Stimulated activated CD8-positive, alpha-beta memory T cell treated with anti-CD3 and anti-CD28 coated beads, Interleukin-12 subunit alpha, Interleukin-12 subunit beta, amount 100 ng/mL, for 4 hours (primary cell): Measurements from ENCODE around the gene GPR45.
"Not testable (repeated sequence)": the region's sequence is repeated elsewhere in the genome, so short reads cannot be mapped to it uniquely, and the experiment has no call there.

Experiments used
- DNase-seq: peaks from one replicate; pipeline ENCODE4 v3.0.0-alpha.2; 2020; ENCODE audit warnings: low read depth

The GPR45 gene, protein sequence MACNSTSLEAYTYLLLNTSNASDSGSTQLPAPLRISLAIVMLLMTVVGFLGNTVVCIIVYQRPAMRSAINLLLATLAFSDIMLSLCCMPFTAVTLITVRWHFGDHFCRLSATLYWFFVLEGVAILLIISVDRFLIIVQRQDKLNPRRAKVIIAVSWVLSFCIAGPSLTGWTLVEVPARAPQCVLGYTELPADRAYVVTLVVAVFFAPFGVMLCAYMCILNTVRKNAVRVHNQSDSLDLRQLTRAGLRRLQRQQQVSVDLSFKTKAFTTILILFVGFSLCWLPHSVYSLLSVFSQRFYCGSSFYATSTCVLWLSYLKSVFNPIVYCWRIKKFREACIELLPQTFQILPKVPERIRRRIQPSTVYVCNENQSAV

DNA sequence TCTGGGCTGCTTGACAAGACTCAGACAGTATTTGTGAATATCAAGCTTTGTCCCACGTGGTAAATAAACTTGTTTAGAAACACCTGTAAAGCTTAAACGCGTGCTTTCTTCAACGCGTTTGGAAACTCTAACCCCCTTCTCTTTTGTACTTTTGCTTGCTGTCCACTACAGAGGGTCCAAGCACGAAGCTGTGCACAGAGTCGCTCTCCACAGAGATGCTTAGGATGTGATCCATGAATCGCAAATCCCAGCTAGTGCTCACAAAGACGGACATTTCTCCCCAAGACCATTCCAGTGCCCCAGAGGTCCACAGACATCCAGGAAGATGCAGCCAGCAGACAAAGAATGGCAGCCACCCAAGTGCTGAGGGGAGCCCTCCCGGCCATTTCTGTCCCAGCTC lies at the start of gene GPR45:
Gene GPR45, plus strand, starts transcription at position 301 of the 400 bp plus-strand sequence. CDS start 116 bp downstream, outside the sequence.
- DNase-seq, result no peak

DNA sequence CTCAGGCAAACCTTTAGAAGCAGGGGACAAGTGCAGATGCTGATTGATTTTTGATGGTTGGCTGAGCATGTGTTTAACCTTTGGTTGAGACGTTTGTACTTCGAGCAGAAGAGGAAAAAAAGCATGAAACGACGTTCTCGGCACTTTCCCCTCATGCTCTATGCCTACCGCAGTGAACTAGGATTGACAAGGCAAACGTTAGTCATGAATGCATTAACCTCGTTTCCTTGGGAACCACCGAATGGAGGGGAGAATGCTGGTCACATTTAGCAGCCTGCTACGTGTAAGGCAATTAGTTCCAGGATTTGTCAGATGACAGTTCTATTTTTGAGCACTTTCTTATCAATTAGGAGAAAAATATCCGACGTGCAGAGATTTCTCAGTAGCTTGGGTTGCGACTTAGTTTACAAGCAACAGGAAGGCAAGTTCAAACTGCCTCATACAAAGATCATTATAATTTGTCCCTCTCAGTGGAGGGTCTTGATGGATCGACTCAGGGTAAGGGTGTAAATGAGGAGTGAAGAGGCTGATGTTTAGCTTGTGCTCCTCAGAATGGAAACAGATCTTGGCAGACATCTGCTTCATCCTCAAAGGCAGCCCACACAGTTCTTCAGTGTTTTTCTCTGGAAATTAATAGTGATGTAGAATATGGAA lies 47.4 kb upstream of the GPR45 start:
- no peak for DNase-seq

DNA sequence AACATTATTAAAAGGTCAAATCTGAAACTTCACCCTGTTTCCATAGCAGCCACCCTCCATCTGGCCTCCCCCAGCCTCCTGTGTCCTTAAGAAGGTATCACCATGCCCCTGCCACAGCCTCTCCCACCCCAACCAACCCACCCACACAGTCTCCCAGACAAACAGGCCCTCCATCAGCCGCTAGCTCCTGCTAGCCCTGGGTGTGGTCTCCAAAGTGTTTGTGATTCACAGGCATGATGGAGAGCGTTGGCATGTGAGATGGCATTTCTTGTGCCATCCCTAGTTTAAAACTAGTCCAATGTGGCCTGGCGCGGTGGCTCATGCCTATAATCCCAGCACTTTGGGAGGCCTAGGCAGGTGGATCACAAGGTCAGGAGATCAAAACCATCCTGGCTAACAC lies 44.9 kb upstream of the GPR45 start:
- no peak for DNase-seq

DNA sequence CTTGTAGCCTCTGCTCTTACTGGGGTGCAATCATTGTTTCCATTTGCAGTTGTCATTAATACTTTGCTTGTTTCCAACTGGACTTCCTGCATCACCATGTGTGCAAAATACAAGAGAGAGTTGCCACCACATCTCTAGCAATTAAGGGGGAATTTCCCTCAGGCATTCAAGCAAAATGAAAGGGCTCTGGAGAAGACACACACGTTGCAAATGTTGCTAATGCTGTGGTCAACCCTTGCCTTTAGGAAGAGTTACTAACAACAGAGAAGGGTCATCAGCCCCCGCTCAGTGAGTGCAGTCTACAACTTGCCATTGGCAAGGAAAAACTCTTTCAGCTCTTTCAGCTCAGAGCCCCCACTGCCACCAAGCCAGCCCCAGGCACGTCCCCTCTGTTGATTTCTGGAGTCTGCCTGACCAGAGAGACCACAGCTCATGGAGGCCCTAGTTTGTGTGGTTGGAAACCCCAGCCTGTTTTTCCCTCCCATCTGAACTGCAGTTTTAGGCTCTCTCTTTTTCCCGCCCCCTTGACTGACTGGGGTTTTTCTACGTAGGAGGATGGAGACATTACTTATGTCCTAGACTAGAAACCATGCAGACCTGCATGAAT lies 25.9 kb upstream of the GPR45 start:
- no peak for DNase-seq

DNA sequence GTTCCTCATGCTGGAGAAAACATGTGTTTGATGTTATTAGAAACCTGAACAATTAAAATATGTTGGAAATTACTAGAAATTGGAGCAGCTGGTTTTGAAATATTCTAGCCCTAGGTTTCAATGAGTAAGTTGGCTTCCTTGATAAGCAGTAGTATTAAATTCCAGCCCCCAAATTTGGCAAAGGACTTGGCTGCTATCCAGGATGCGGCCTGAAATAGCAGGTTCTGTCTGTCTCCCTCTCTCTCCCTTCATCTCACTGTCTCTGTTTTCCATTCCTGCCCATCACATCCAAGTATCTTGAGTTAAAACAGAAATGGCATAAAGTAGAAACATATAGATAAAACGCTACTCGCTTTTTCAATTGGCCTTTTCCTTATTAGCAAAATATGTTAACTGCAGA lies 20.9 kb upstream of the GPR45 start:
- DNase-seq, result no peak

DNA sequence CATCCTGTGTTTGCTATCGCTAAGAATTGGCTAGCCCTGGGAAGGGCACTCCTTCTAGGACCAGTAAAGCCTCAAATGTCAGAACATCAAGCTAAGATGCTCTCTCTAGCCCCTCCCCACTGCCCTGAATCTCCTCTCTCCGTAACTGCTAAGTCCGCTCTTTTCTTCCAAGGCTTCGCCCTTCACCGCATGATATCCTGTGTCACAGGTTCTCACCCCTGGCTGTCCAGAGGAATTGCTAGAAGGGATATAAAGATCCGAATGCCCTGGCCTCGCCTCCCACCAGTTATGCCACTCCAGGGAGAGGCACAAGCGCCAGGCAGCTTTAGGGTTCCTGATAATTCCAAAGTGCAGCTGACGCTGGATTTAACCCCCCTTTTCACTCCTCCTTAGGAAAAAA lies 17.1 kb upstream of the GPR45 start:
- DNase-seq, result no peak

DNA sequence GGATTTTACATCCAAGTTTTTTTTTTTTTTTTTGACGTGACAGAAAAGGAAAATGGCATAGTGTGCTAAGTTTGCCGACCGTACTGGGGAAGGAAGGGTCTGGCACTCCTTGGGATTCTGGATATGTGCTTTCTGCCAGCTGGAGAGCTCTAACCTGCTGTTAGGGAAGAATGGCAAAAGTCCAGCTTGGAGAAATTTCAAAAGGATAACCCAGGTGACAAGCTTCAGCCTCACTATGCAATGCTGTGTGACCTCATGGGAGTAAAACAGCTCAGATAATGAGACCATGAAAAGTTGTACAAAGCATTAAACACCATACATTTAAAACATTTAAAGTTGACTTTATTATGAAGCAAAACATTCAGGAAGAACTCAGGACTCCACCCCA lies 10.3 kb upstream of the GPR45 start:
- DNase-seq, result no peak

DNA sequence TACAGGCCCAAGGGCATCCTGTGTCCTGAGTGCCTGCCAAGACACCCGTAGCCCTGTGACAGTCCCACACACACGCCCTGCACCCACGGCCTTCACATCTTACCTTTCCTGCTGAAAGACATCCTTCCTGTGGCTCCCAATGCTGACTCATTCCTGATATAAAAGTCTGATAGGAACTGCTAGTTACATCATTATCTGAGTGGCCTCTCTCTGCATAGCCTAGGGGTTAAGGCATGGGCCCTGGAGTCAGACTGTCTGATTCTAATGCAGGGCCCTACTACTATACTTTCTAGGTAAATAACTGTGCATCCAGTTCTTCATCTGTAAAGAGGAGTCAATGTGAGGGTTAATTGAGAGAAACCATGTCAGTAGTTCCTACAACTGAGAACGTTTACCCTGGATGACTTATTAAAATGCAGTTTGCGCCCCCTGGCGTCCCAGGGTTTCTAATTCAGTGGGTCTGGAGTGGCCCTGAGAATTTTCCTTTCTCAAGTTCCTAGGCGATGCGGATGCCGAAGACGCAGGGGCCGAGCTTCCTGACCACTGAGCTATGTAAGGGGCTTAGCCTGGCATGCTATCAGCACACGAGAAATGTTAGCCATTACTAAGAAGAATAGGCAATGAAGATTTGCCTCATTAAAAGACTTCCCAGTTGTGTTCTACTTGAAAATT lies 6.0 kb upstream of the GPR45 start:
- peak; percentile 16 for DNase-seq

DNA sequence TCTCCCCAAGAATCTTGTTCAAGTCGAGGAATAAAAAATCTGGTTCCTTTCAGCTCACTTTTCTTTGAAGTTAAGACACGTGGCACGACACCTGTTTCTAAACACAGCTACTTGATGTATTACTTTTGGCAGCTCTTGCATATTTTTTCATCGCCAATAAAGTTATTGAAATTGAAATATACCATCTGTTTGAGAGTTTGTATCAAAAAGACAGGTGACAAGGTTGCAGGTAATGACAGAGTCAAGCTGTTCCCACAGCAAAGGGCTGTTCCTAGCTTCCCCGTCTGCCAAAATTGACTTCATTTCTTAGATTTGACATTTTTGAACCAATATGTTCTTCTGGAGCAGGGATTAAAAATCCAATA lies 5.5 kb upstream of the GPR45 start:
- no peak for DNase-seq

DNA sequence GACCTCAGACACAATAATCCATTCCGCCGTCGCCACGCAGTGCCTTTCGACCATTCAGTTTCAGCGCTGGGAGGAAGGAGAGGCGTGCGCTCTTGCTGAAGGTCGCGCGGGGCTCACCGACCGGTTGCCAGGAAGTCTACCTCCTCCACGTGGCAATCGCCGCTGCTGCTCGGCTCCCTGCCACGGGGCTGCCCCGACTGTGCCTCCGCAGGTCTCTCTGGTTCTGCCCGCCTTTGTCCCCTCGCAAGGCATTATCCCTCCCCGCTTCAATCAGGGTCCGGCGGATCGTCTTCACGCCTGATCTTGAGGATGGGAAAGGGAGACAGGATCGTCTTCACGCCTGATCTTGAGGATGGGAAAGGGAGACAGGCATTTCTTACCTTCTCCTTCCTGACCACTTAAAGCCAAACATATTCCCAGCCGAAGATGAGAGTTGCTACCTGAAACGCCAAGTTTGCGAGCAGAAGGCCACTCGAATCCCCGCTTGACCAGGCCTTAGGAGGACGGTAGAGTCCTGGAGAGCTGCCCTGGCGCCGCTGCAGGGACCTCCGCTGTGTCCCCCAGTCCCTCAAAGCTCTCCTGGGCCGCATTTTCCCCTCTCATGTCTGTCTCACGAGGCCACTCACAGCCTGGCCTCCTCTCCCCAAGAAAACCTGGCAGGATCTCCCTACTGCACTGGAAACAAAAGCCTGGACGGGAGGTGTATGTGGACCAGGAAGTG lies 4.3 kb upstream of the GPR45 start:
- no peak for DNase-seq

DNA sequence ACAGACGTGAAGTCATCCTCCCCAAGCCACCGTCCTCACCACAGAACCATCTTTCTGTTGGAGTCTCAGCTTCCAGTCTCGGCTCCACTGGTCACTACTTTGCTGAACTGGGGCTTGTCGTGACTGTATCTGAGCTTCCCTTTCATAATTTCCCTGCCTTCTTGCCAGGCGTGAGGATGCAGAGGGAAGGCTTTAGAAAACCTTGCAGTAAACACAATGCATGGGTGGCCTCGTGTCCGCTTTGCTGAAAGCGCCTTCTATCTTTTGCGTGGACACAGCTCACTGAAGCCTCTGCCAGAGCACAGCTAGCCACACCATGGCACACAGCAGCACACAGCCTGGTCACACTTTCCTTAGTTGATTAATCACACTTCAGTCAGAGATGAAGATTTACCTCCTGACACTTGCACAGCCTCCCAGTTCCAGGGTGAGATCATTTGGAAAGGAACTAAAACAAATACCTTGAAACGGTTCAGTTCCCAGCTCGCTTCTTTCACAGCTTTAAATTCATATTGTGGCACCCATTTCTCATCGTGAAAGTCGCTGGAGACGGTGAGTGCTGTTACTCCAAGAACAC lies 2.8 kb upstream of the GPR45 start:
- no peak for DNase-seq

DNA sequence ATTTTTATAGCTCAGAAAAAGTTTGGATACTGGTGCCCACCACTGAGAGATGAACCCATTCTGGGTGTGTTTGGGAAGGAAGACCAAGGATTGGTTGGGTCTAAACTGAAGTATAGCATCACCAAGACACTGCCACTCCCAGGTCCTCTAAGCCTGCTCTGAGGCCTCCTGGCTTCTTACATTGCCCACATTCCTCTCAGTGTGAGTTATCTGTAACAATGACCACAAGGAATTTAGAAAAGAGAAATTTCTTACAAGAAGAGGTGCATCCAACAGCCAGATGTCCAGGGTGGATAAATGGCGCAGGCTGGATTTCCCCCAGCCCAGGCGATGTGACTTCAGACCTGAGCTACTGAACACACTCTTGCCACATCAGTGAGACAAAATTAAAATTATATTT lies 1.6 kb upstream of the GPR45 start:
- DNase-seq, result no peak

DNA sequence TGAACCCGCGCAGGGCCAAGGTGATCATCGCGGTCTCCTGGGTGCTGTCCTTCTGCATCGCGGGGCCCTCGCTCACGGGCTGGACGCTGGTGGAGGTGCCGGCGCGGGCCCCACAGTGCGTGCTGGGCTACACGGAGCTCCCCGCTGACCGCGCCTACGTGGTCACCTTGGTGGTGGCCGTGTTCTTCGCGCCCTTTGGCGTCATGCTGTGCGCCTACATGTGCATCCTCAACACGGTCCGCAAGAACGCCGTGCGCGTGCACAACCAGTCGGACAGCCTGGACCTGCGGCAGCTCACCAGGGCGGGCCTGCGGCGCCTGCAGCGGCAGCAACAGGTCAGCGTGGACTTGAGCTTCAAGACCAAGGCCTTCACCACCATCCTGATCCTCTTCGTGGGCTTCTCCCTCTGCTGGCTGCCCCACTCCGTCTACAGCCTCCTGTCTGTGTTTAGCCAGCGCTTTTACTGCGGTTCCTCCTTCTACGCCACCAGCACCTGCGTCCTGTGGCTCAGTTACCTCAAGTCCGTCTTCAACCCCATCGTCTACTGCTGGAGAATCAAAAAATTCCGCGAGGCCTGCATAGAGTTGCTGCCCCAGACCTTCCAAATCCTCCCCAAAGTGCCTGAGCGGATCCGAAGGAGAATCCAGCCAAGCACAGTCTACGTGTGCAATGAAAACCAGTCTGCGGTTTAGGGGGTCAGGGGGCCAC lies 897 bp downstream of the GPR45 start:
- DNase-seq, result no peak

DNA sequence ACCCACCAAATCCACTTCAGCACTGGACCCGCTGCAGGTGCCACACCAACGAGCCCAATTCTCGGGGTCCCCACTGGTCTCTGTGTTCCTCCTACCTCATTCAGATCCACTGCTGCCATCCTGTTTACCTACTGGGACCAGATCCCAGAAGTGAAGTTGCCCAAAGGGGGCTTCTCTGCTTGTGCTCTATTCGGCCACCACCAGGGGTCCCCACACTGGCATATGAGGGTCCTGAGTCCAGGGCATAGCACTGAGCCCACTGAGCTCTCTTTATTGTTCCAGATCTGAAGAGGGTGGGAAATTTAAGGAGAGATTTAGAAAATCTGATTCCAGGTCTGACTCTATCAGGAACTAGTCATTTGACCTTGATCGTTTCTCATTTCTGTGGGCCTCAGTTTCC lies 2.4 kb downstream of the GPR45 start:
- no peak for DNase-seq

DNA sequence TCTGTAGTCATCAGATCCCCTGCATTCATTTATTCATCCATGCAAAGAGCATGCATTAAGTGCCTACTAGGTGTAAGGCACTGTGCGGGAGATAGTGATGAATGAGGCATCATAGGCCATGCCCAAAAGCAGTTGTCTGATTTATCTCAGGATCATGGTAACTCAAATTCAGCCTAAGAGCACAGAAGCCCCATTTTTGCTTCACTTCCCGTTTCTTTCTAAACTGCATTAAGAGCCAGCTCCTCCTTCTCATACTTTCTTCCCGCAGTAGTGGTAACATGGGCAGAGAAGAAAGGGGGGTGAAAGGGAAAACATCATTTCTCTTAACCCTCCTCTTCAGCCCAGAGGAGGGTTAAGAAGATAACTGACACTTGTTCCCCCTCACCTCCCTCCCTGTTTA lies 2.9 kb downstream of the GPR45 start:
- DNase-seq, result no peak

DNA sequence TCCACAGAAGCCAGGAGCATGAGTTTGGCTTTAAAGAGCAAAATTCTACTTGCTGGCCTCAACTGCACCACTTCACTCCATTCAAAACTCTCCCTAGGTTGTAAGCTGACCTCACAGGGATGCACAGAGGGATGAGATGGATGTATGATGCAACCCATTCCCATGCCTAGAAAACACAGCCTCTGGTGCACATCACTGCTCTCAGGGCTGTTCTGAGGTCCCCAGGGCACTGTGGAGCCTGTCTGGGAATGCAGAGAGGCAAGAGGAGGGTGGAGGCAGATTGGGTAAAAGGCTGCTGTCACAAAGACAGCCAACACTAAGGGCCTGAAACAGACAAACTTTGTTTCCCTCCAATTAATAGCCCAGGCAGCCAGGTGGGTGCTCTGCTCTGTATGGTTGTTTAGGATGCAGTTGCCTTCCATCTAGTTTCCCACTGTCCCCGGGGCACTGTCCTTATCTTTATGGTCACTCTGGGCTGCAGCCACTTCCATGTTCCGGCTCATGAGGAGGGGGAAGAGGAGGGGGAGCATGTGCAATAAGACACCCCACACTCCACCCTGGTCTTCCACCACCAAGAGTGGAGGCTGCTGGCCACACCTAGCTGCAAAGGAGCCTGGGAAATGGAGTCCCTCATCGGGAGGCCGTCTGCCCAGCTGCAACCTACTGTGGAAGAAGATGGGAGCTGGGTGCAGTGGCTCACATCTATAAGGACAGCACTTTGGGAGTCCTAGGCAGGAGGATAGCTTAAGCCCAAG lies 7.0 kb downstream of the GPR45 start:
- no peak for DNase-seq

DNA sequence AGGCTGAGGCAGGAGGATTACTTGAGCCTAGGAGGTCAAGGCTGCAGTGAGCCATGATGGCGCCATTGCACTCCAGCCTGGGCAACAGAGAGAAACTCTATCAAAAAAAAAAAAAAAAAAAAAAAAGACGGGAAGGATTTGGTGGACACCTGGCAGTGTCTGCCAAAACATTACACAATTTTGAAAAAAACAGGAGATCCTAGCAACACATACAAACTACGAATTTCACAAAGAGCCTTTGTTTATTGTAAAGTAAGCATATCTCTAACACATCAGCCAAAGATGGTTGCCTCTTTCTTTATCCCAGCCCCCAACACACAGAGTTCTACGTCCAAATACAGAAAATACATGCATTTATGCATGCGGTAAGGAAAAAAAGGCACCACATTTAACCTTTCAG lies 7.6 kb downstream of the GPR45 start:
- DNase-seq, result no peak

DNA sequence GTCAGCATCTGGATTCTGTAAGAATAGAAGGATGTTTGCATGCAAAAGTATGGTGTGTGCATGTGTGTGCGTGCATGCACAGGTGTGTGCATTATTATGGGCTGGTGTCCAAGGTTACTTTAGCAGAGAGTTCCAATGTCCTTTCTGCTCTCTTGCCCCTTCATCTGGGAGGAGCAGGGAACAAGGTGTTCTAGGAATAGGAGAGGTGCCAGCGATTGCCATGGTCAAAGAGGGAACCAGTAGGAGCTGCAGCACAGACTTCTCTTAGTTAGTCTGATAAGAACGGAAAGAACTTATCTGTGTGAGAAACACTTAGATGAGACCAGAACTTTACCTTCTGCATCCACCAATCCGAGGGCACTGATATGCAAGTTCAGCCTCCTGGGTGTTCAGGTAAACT lies 8.3 kb downstream of the GPR45 start:
- no peak for DNase-seq

DNA sequence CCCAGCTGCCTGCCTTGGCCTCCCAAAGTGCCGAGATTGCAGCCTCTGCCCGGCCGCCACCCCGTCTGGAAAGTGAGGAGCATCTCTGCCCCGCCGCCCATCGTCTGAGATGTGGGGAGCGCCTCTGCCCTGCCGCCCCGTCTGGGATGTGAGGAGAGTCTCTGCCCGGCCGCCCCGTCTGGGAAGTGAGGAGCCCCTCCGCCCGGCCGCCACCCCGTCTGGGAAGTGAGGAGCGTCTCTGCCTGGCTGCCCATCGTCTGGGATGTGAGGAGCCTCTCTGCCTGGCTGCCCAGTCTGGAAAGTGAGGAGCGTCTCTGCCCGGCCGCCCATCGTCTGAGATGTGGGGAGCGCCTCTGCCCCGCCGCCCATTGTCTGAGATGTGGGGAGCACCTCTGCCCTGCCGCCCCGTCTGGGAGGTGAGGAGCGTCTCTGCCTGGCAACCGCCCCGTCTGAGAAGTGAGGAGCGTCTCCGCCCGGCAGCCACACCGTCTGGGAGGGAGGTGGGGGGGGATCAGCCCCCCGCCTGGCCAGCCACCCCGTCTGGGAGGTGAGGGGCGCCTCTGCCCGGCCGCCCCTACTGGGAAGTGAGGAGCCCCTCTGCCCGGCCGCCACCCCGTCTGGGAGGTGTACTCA lies 9.6 kb downstream of the GPR45 start:
- DNase-seq, result not testable (repeated sequence)

DNA sequence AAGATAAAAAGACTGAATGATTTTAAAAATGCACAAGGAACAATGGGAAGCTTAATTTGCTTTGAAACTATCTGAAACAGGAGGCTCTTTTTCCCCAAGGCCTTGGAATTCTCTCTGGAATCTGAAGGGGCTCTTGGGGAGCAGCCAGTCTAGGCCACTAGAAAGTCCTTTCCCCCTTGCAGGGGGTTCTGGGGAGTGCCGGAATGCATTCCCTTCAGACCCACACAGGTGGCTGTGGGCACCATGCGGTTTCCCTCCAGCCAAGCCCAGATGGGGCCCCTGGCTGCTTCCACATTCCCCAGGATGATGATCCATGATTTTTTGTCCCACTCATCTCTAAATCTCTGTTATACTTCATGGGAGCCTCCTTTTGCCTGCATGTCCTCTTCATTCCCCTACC lies 10.7 kb downstream of the GPR45 start:
- DNase-seq, result no peak
